Measurements from ENCODE around the gene CTPS2. TPM values are rescaled to one million over a fixed set of nuclear protein-coding genes. Genes with fewer than 3 reads are reported as not detected.

CTPS2 gene
- total RNA-seq, 2 donors from 2014 or later, result 17.7 to 18.9 TPM

- Histone ChIP-seq H3K9ac (ENCODE audit: low read depth in 2 of 2, low read length in 2 of 2) (no peak overlapping the region), H3K4me1 (no peaks in the 10 kb centered on the region), H3K9me3 (no peaks in the 10 kb centered on the region), H3K27ac (peak overlapping the region; percentile 46), H3K36me3 (no peaks in the 10 kb centered on the region), H3K4me3 (no peak overlapping the region), H3K27me3 (no peaks in the 10 kb centered on the region)
- TF ChIP-seq CTCF (IDR thresholded peaks at IDR 0.05), result no peak
- peak; percentile 24 for DNase-seq
- intact Hi-C loops (cut with DNase I), result no loop called here
Measured at GRCh38 chrX:16653424-16653823, 59.0 kb downstream of the CTPS2 start.

- TF ChIP-seq CTCF (IDR thresholded peaks at IDR 0.05), result no peak
- intact Hi-C loops (cut with DNase I), result no loop called here
- H3K36me3 ChIP-seq, result no peaks in the 10 kb centered on the region
- no peak overlapping the region for H3K27ac ChIP-seq
- H3K9ac ChIP-seq (ENCODE audit: low read depth in 2 of 2, low read length in 2 of 2), result no peak overlapping the region
- DNase-seq, result no peak
- no peak overlapping the region for H3K4me3 ChIP-seq
- H3K27me3 ChIP-seq, result no peaks in the 10 kb centered on the region
- no peaks in the 10 kb centered on the region for H3K9me3 ChIP-seq
- no peaks in the 10 kb centered on the region for H3K4me1 ChIP-seq
Measured at GRCh38 chrX:16651391-16652024, 61.0 kb downstream of the CTPS2 start.

- H3K9ac ChIP-seq (ENCODE audit: low read depth in 2 of 2, low read length in 2 of 2), result no peak within 1 kb of the TSS
- no peak within 1 kb of the TSS for H3K4me3 ChIP-seq
Measured at GRCh38 chrX:16649858-16650257, 62.6 kb downstream of the CTPS2 start, which contains the start of gene S100G. S100G (plus strand) TSS chrX:16650158; CDS start chrX:16651007, 849 bp downstream.

GRCh38 chrX:16646366-16647138 lies 65.9 kb downstream of the CTPS2 start:
- Histone ChIP-seq H3K36me3 (no peaks in the 10 kb centered on the region), H3K27ac (peak overlapping the region; percentile 29), H3K4me3 (no peak overlapping the region), H3K9ac (ENCODE audit: low read depth in 2 of 2, low read length in 2 of 2) (no peak overlapping the region), H3K4me1 (no peaks in the 10 kb centered on the region), H3K9me3 (no peaks in the 10 kb centered on the region), H3K27me3 (no peaks in the 10 kb centered on the region)
- TF ChIP-seq CTCF (IDR thresholded peaks at IDR 0.05), result no peak
- intact Hi-C loops (cut with DNase I), result no loop called here
- no peak for DNase-seq

More at GRCh38 chrX:16649858-16650257, 62.6 kb downstream of the CTPS2 start, which contains the start of gene S100G:
- Histone ChIP-seq H3K27me3 (no peaks in the 10 kb centered on the region), H3K36me3 (no peaks in the 10 kb centered on the region), H3K4me1 (no peaks in the 10 kb centered on the region), H3K27ac (no peak within 1 kb of the TSS), H3K9me3 (no peaks in the 10 kb centered on the region)
- no peak for DNase-seq
- intact Hi-C loops (cut with DNase I), result no loop called here
- TF ChIP-seq CTCF (IDR thresholded peaks at IDR 0.05), result no peak

GRCh38 chrX:16643176-16643575 lies 69.3 kb downstream of the CTPS2 start:
- DNase-seq, result no peak
- H3K36me3 ChIP-seq, result no peaks in the 10 kb centered on the region
- no peak overlapping the region for H3K4me3 ChIP-seq
- no peaks in the 10 kb centered on the region for H3K4me1 ChIP-seq
- H3K9ac ChIP-seq (ENCODE audit: low read depth in 2 of 2, low read length in 2 of 2), result no peak overlapping the region
- peaks cover 6% of the 10 kb centered on the region for H3K27me3 ChIP-seq
- no peak for TF ChIP-seq CTCF (IDR thresholded peaks at IDR 0.05)
- no peak overlapping the region for H3K27ac ChIP-seq
- H3K9me3 ChIP-seq, result no peaks in the 10 kb centered on the region
- intact Hi-C loops (cut with DNase I), result no loop called here

Data from colonic mucosa (tissue), 4 donors.